ENCODE results near the gene TRERF1.

The TRERF1 gene

GRCh38 chr6:42392833-42393232 lies 58.9 kb downstream of the TRERF1 start:
- CTCF ChIA-PET: interaction anchor here (2.0 kb wide), 1 partner anchor 155 kb away, joined by 6 read pairs; no protein-coding TSS in a partner anchor
- no peak overlapping the region for H3K4me3 ChIP-seq (ENCODE audit: low read depth, low read length)
- H3K36me3 ChIP-seq (ENCODE audit: control insufficient read depth in 2 of 2, insufficient read depth in 1 of 2, low read length in 2 of 2): no peaks in the 10 kb centered on the region
- no peaks in the 10 kb centered on the region for H3K9me3 ChIP-seq (ENCODE audit: control insufficient read depth, insufficient read depth, low read depth, low read length)
- POLR2A ChIA-PET: no interaction called here
- H3K4me1 ChIP-seq (ENCODE audit: control insufficient read depth, insufficient read depth, low read length): no peaks in the 10 kb centered on the region
- TF ChIP-seq ZNF837 (tag by site-specific recombination; IDR thresholded peaks at IDR 0.05) (no peak), ZNF624 (tag by site-specific recombination; IDR thresholded peaks at IDR 0.05) (no peak), ZNF354C (tag by site-specific recombination; IDR thresholded peaks at IDR 0.05; ENCODE audit: borderline replicate concordance, low read depth) (no peak), ZNF266 (tag by site-specific recombination; IDR thresholded peaks at IDR 0.05; ENCODE audit: low read depth) (no peak), ZFHX2 (tag by site-specific recombination; conservative IDR thresholded peaks at IDR 0.05) (0 out of 2 replicates have a peak, but pooled peaks have one; percentile 24), ZFP37 (tag by site-specific recombination; IDR thresholded peaks at IDR 0.05) (no peak), ZNF571 (tag by site-specific recombination; IDR thresholded peaks at IDR 0.05) (no peak), HIC1 (tag by site-specific recombination; IDR thresholded peaks at IDR 0.05) (no peak), EGR2 (tag by site-specific recombination; IDR thresholded peaks at IDR 0.05; ENCODE audit: low read depth) (peak; percentile 49; the same call in 1 of the 2 replicates), ZNF10 (tag by site-specific recombination; IDR thresholded peaks at IDR 0.05) (no peak), ZNF626 (tag by site-specific recombination; IDR thresholded peaks at IDR 0.05) (no peak), ZNF302 (tag by site-specific recombination; IDR thresholded peaks at IDR 0.05; ENCODE audit: low read depth) (no peak), ZNF37A (tag by site-specific recombination; IDR thresholded peaks at IDR 0.05) (no peak), ZNF133 (tag by site-specific recombination; IDR thresholded peaks at IDR 0.05) (no peak; the same call in 1 of the 2 replicates), ZSCAN4 (tag by site-specific recombination; IDR thresholded peaks at IDR 0.05) (peak; percentile 81), ZNF785 (tag by site-specific recombination; IDR thresholded peaks at IDR 0.05) (no peak)
- TF ChIP-seq, protein P1, sequence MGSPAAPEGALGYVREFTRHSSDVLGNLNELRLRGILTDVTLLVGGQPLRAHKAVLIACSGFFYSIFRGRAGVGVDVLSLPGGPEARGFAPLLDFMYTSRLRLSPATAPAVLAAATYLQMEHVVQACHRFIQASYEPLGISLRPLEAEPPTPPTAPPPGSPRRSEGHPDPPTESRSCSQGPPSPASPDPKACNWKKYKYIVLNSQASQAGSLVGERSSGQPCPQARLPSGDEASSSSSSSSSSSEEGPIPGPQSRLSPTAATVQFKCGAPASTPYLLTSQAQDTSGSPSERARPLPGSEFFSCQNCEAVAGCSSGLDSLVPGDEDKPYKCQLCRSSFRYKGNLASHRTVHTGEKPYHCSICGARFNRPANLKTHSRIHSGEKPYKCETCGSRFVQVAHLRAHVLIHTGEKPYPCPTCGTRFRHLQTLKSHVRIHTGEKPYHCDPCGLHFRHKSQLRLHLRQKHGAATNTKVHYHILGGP (tag by site-specific recombination; IDR thresholded peaks at IDR 0.05): no peak
- H3K27ac ChIP-seq (ENCODE audit: extremely low read depth, low read depth, low read length): no peak overlapping the region

GRCh38 chr6:42391441-42391840 lies 60.3 kb downstream of the TRERF1 start:
- ChIA-PET POLR2A (interaction anchor here (1.5 kb wide), 1 partner anchor 13 kb away, joined by 3 read pairs; no protein-coding TSS in a partner anchor), CTCF (interaction anchor here (0.6 to 2.0 kb wide), 2 partner anchors 156 to 220 kb away, joined by 3 to 6 read pairs; no protein-coding TSS in a partner anchor)
- TF ChIP-seq ZNF223 (tag by site-specific recombination; IDR thresholded peaks at IDR 0.05) (no peak), ZBTB21 (tag by site-specific recombination; IDR thresholded peaks at IDR 0.05) (no peak), KLF7 (tag by site-specific recombination; IDR thresholded peaks at IDR 0.05; ENCODE audit: borderline replicate concordance) (no peak), EGR2 (tag by site-specific recombination; IDR thresholded peaks at IDR 0.05; ENCODE audit: low read depth) (peak; percentile 89), HOXC10 (CRISPR knock-in tag; IDR thresholded peaks at IDR 0.05) (no peak), ZFHX2 (tag by site-specific recombination; conservative IDR thresholded peaks at IDR 0.05) (peak; percentile 84), SCRT2 (tag by site-specific recombination; IDR thresholded peaks at IDR 0.05) (no peak)
- no peak overlapping the region for H3K27ac ChIP-seq (ENCODE audit: extremely low read depth, low read depth, low read length)
- H3K9me3 ChIP-seq (ENCODE audit: control insufficient read depth, insufficient read depth, low read depth, low read length): no peaks in the 10 kb centered on the region
- H3K4me1 ChIP-seq (ENCODE audit: control insufficient read depth, insufficient read depth, low read length): no peaks in the 10 kb centered on the region
- no peak overlapping the region for H3K4me3 ChIP-seq (ENCODE audit: low read depth, low read length)
- H3K36me3 ChIP-seq (ENCODE audit: control insufficient read depth in 2 of 2, insufficient read depth in 1 of 2, low read length in 2 of 2): no peaks in the 10 kb centered on the region
